Stimulated activated CD4-positive, alpha-beta T cell treated with anti-CD3 and anti-CD28 coated beads, Interleukin-4, amount 100 ng/mL, for 4 hours (primary cell): ENCODE data around the gene OR4C46.
"Not testable (repeated sequence)": the region's sequence is repeated elsewhere in the genome, so short reads cannot be mapped to it uniquely, and the experiment has no call there.

Experiments used
- DNase-seq, 2 experiments: peaks; one replicate each; pipeline ENCODE4 v3.0.0-alpha.2; 2020

The OR4C46 gene

GRCh38 chr11:54603898-54604297 lies at the start of gene OR4C46:
Gene OR4C46, minus strand, starts transcription at chr11:54603998. Its CDS starts 0 bp downstream, at chr11:54603998.
- DNase-seq: no peak

- DNase-seq: not testable (repeated sequence)
Measured at GRCh38 chr11:54645606-54646005, 41.8 kb upstream of the OR4C46 start.

- not testable (repeated sequence) for DNase-seq
Measured at GRCh38 chr11:54561439-54561838, 42.4 kb downstream of the OR4C46 start.

- DNase-seq: no peak
Measured at GRCh38 chr11:54558919-54559318, 44.9 kb downstream of the OR4C46 start.

GRCh38 chr11:54558407-54558806 lies 45.4 kb downstream of the OR4C46 start:
- DNase-seq: no peak
